Esophagus muscularis mucosa (tissue), 4 donors: Measurements from ENCODE around the gene MR1. TPM values are rescaled to one million over a fixed set of nuclear protein-coding genes. Genes with fewer than 3 reads are reported as not detected.

Experiments
- DNase-seq: peaks from one replicate; pipeline ENCODE4 v3.0.0-alpha.2; 2017; ENCODE audit errors: extremely low spot score
- H3K27ac ChIP-seq, 4 donors: fragments of 200-600 bp; sonication (generic); replicated peaks in 1 of 4; 1 replicate in 3 of 4; 2 replicates in 1 of 4; pipeline ENCODE4 v1.5.1; 2016 to 2019; ENCODE audit warnings: mild to moderate bottlenecking in 1 of 4
- H3K27me3 ChIP-seq, 4 donors: fragments of 200-600 bp; sonication (generic); one replicate each; pipeline versions ENCODE4 v1.5.1 to v1.6.0; 2016 to 2019
- H3K36me3 ChIP-seq, 4 donors: fragments of 200-600 bp; sonication (generic); one replicate each; pipeline ENCODE4 v1.5.1; 2016 to 2019
- H3K4me1 ChIP-seq, 4 donors: fragments of 200-600 bp; sonication (generic); one replicate each; pipeline ENCODE4 v1.5.1; 2016 to 2019
- H3K4me3 ChIP-seq, 4 donors: fragments of 200-600 bp; sonication (generic); 1 replicate in 2 of 4; 2 replicates in 2 of 4; pipeline ENCODE4 v1.5.1; 2016 to 2019; ENCODE audit warnings: mild to moderate bottlenecking in 4 of 4, moderate library complexity in 1 of 4
- H3K9me3 ChIP-seq, 4 donors: fragments of 200-600 bp; sonication (generic); 1 replicate in 3 of 4; 2 replicates in 1 of 4; pipeline ENCODE4 v1.5.1; 2016 to 2019
- EP300 ChIP-seq: sonication (generic); formaldehyde crosslinking; IDR thresholded peaks from one replicate; pipeline ENCODE4 v1.6.1; 2017; ENCODE audit warnings: antibody characterized with exemption
- POLR2A ChIP-seq: fragments of 450-650 bp; IDR thresholded peaks from one replicate; pipeline ENCODE4 v1.6.1; 2017; ENCODE audit warnings: antibody characterized with exemption, moderate library complexity, mild to moderate bottlenecking, low read depth
- POLR2AphosphoS5 ChIP-seq, 2 donors: sonication (generic); formaldehyde crosslinking; IDR thresholded peaks; one replicate each; pipeline ENCODE4 v1.6.1; 2017; ENCODE audit warnings: antibody characterized with exemption in 2 of 2
- WGBS: methylation state at CpG from one replicate; pipeline ENCODE4 v1.1.5; 2018; 5-methylcytosine and 5-hydroxymethylcytosine counted together
- intact Hi-C: fragments of 100-400 bp; cut with DNase I; formaldehyde crosslinking; loops from one replicate; pipeline ENCODE4 v1.15.1; 2023
- total RNA-seq, 4 donors: library from RNA; depleted of rRNA; stranded (reverse); fragments of >200 nt; gene quantifications; one replicate each; pipeline versions ENCODE4 v1.1.0 to v1.2.1, GENCODE V29; 2016
- TF ChIP-seq, protein P1 (sequence below), 3 experiments: fragments of 200-600 bp in 2 of 3; fragments of 450-650 bp in 1 of 3; sonication (generic) in 2 of 3; IDR thresholded peaks; one replicate each; pipeline ENCODE4 v1.5.1; 2017 to 2019; ENCODE audit warnings: antibody characterized with exemption in 3 of 3, mild to moderate bottlenecking in 2 of 3, moderate library complexity in 1 of 3

MR1 gene
- total RNA-seq, 4 donors from 2014 or later = 10.8 to 23.5 (median 15.4) TPM

DNA sequence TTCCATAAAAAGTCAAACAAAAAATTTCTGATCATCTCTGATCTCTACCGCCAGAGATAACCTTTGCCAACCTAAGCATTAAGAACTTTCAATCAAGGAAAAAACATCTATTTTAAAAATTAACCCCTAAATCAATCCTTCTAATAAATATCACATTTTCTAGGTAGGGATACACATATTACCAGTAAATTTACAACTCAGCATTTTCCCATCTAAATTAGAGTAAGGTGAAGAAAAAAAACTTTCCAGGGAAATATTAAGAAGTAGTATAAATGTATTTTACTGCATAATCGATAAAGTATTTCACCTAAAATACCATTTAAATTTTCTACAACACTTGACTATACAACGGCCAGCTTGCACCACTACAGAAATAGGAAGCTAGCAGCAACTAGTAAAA, 12.6 kb upstream of the MR1 start:
- Histone ChIP-seq H3K27me3 (peaks cover 0 to 4% (median 0%) of the 10 kb centered on the region in 4 donors), H3K36me3 (no peaks in the 10 kb centered on the region), H3K4me1 (peaks cover 8 to 38% (median 34%) of the 10 kb centered on the region in 4 donors), H3K4me3 (peak overlapping the region; percentile 74 to 99 (median 84)), H3K27ac (peak overlapping the region; percentile 88 to 94 (median 90)), H3K9me3 (no peaks in the 10 kb centered on the region)
- no peak for DNase-seq
- intact Hi-C loops = loop anchor here (5.0 kb wide), 1 partner anchor 109 kb away; the partner anchor contains the start of gene KIAA1614
- WGBS = 49% methylated on average over 3 of the region's 3 CpGs
- TF ChIP-seq EP300 = no peak
- TF ChIP-seq, protein P1, sequence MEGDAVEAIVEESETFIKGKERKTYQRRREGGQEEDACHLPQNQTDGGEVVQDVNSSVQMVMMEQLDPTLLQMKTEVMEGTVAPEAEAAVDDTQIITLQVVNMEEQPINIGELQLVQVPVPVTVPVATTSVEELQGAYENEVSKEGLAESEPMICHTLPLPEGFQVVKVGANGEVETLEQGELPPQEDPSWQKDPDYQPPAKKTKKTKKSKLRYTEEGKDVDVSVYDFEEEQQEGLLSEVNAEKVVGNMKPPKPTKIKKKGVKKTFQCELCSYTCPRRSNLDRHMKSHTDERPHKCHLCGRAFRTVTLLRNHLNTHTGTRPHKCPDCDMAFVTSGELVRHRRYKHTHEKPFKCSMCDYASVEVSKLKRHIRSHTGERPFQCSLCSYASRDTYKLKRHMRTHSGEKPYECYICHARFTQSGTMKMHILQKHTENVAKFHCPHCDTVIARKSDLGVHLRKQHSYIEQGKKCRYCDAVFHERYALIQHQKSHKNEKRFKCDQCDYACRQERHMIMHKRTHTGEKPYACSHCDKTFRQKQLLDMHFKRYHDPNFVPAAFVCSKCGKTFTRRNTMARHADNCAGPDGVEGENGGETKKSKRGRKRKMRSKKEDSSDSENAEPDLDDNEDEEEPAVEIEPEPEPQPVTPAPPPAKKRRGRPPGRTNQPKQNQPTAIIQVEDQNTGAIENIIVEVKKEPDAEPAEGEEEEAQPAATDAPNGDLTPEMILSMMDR (IDR thresholded peaks at IDR 0.05) = no peak
- TF ChIP-seq POLR2A = no peak

DNA sequence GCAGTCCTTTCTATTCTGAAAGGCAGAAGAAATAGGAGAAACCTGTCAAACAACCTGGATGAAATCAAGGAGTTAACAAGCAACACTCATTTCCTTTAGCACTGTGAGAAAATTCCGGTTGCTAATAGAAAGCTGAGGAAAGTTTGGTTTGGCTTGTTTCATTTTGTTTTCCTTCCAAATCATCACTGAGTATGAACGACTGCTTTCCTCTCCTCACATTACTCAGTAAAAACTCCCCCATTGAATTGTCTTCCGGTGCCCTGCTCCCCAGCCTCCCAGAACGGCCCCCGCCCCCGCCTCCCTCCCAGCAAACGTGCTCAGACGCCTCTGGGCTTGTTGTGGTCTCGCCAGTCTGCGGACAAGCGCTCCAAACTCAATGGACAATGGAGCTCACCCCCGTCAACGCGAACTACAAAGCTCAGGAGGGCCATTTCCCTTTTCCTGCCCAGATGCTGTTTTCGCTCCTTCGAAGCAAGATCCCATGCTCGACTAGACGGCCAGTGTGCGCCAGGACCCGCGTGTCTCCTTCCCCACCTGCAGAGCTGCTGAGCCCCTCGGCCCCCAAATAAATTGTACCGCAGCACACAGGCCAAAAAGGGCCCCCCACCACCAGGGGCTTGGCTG, 11.9 kb upstream of the MR1 start:
- WGBS = 0% methylated on average over 23 of the region's 23 CpGs
- Histone ChIP-seq H3K27me3 (peaks cover 0 to 4% (median 0%) of the 10 kb centered on the region in 4 donors), H3K9me3 (no peaks in the 10 kb centered on the region), H3K4me1 (peaks cover 8 to 36% (median 32%) of the 10 kb centered on the region in 4 donors), H3K27ac (peak overlapping the region; percentile 88 to 94 (median 90)), H3K4me3 (peak overlapping the region; percentile 74 to 99 (median 84)), H3K36me3 (no peaks in the 10 kb centered on the region)
- DNase-seq = no peak
- TF ChIP-seq EP300 (no peak), POLR2A (no peak), POLR2AphosphoS5 (IDR thresholded peaks at IDR 0.05) (no peak)
- TF ChIP-seq, protein P1 (IDR thresholded peaks at IDR 0.05) = no peak
- intact Hi-C loops = loop anchor here (5.0 kb wide), 1 partner anchor 110 kb away; the partner anchor contains the start of gene KIAA1614

DNA sequence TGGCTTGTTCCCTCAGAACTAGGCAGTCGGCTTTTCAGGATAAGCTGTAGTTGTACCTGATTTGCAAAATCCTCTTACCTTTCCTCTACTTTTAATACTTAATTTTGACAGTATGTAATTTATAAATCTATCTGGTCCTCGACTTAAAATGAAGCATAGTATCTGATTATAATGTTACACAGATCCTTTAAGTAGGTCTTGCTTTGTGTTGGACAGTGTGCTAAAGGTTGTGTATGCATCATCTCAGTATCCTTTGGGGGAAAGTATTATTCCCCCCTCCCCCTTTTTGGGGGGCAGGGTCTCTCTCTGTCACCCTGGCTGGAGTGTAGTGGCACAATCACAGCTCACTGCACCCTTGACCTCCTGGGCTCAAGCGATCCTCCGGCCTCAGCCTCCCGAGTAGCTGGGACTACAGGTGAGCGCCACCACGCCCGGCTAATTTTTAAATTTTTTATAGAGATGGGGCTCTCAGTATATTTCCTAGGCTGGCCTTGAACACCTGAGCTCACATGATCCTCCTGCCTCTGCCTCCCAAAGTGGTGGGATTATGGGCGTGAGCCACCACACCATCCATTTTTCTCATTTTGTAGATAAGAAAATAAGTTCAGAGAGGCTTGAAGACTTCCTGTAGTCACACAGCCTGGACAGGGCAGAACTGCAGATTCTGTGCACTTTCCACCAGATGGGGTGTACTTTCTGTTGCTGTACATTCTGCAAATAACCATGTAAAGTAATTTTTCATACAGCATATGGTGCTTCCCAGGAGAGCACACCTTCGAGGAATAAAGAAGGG, 10.3 kb upstream of the MR1 start:
- Histone ChIP-seq H3K36me3 (no peaks in the 10 kb centered on the region), H3K27ac (peak overlapping the region; percentile 88 to 94 (median 90)), H3K27me3 (peaks cover 0 to 4% (median 0%) of the 10 kb centered on the region in 4 donors), H3K9me3 (no peaks in the 10 kb centered on the region), H3K4me1 (peaks cover 8 to 36% (median 31%) of the 10 kb centered on the region in 4 donors), H3K4me3 (peak overlapping the region; percentile 74 to 99 (median 84))
- no peak for TF ChIP-seq POLR2AphosphoS5 (IDR thresholded peaks at IDR 0.05)
- no peak for TF ChIP-seq EP300
- TF ChIP-seq, protein P1 (IDR thresholded peaks at IDR 0.05) = no peak
- no peak for TF ChIP-seq POLR2A
- intact Hi-C loops = loop anchor here (5.0 kb wide), 1 partner anchor 111 kb away; the partner anchor contains the start of gene KIAA1614
- 72% methylated on average over 10 of the region's 10 CpGs for WGBS
- no peak for DNase-seq

DNA sequence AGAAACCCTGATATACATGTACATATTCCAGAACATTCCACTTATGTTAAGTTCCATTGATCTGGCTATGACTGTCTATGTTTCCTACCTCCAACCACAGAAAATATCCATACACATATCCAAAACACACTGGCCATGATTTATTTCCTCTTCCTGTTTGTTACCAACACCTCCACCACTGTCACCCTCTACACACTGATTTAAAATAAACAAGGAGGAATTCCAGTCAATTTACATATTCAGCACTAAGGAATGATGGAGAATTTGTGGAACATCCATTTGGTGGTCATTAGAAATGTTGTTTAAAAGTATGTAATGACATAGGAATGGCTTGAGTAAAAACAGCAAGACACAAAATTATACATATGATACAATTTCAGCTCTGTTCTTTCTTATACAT, 5.6 kb upstream of the MR1 start:
- TF ChIP-seq POLR2AphosphoS5 (IDR thresholded peaks at IDR 0.05) (no peak), EP300 (no peak), POLR2A (no peak)
- TF ChIP-seq, protein P1 (IDR thresholded peaks at IDR 0.05) = no peak

More for the DNA sequence above, 5.6 kb upstream of the MR1 start:
- H3K4me3 ChIP-seq = no peak overlapping the region
- H3K27me3 ChIP-seq = no peaks in the 10 kb centered on the region
- intact Hi-C loops = no loop called here
- DNase-seq = no peak
- H3K9me3 ChIP-seq = no peaks in the 10 kb centered on the region
- peaks cover 4 to 14% (median 9%) of the 10 kb centered on the region in 4 donors for H3K4me1 ChIP-seq
- no peak overlapping the region for H3K27ac ChIP-seq
- H3K36me3 ChIP-seq = no peaks in the 10 kb centered on the region
